Endodermal cell (in vitro differentiated cells): Measurements from ENCODE around the gene GSTT4. TPM values are rescaled to one million over a fixed set of nuclear protein-coding genes. Genes with fewer than 3 reads are reported as not detected.
"Not testable (repeated sequence)": the region's sequence is repeated elsewhere in the genome, so short reads cannot be mapped to it uniquely, and the experiment has no call there.

ENCODE experiments used
- DNase-seq: peaks from one replicate; pipeline ENCODE4 v3.0.0-alpha.2; 2017
- H3K27ac ChIP-seq: 2 replicates; pipeline ENCODE4 v1.5.1; 2013; ENCODE audit warnings: mild to moderate bottlenecking, low read depth, low read length, moderate library complexity
- H3K27me3 ChIP-seq: 2 replicates; pipeline ENCODE4 v1.6.1; 2013; ENCODE audit warnings: mild to moderate bottlenecking, low read length, moderate library complexity; ENCODE audit not compliant: insufficient read depth, control insufficient read depth, poor library complexity, severe bottlenecking
- H3K36me3 ChIP-seq: 2 replicates; pipeline ENCODE4 v1.7.0; 2013; ENCODE audit warnings: mild to moderate bottlenecking, low read length, moderate library complexity; ENCODE audit not compliant: control insufficient read depth, insufficient read depth
- H3K4me1 ChIP-seq: one replicate; pipeline ENCODE4 v1.7.0; 2013; ENCODE audit warnings: low read length; ENCODE audit not compliant: control insufficient read depth, insufficient read depth
- H3K4me3 ChIP-seq: 2 replicates; pipeline ENCODE4 v1.5.1; 2013; ENCODE audit warnings: mild to moderate bottlenecking, low read length, moderate library complexity
- H3K9ac ChIP-seq: 2 replicates; pipeline ENCODE4 v1.6.1; 2013; ENCODE audit warnings: mild to moderate bottlenecking, low read length, moderate library complexity; ENCODE audit not compliant: poor library complexity, severe bottlenecking; ENCODE audit errors: extremely low read depth
- H3K9me3 ChIP-seq: 2 replicates; pipeline ENCODE4 v1.6.1; 2013; ENCODE audit warnings: mild to moderate bottlenecking, low read length, moderate library complexity; ENCODE audit not compliant: control insufficient read depth
- H3K27ac Mint-ChIP-seq: 2 replicates; pipeline ENCODE4 v1.8.0; 2020; ENCODE audit warnings: mixed read lengths
- H3K27me3 Mint-ChIP-seq: 2 replicates; pipeline ENCODE4 v1.8.0; 2021; ENCODE audit warnings: mild to moderate bottlenecking, mixed read lengths; ENCODE audit not compliant: insufficient read depth
- H3K36me3 Mint-ChIP-seq: 2 replicates; pipeline ENCODE4 v1.8.0; 2020; ENCODE audit warnings: low read depth, mixed read lengths
- H3K4me1 Mint-ChIP-seq: 2 replicates; pipeline ENCODE4 v1.8.0; 2020; ENCODE audit warnings: mixed read lengths
- H3K4me3 Mint-ChIP-seq: 2 replicates; pipeline ENCODE4 v1.8.0; 2020; ENCODE audit warnings: mild to moderate bottlenecking, moderate library complexity, mixed read lengths
- H3K9me3 Mint-ChIP-seq: 2 replicates; pipeline ENCODE4 v1.8.0; 2020; ENCODE audit warnings: mild to moderate bottlenecking, mixed read lengths
- CTCF ChIP-seq: fragments of 200-600 bp; sonication (generic); conservative IDR thresholded peaks from 2 replicates; pipeline ENCODE4 v1.5.0; 2021; ENCODE audit warnings: antibody characterized with exemption, mild to moderate bottlenecking
- WGBS, 2 experiments: methylation state at CpG; one replicate each; pipeline versions ENCODE4 v1.1.5 to v1.1.7; 2013; ENCODE audit warnings: missing lambda C conversion rate in 2 of 2, mixed read lengths in 1 of 2; ENCODE audit not compliant: insufficient coverage in 1 of 2, insufficient read length in 1 of 2; 5-methylcytosine and 5-hydroxymethylcytosine counted together
- total RNA-seq, 2 donors: library from RNA; stranded (reverse); fragmentation: NEBNext Ultra II Directional in 1 of 2; extraction: Animal tissue kit (Norgen Biotek cat#: 25700) in 1 of 2; gene quantifications; 2 replicates in 1 of 2; 3 replicates in 1 of 2; pipeline ENCODE4 v1.2.1, GENCODE V29; 2021

Gene GSTT4
- total RNA-seq, 2 donors from 2014 or later = not detected

DNA sequence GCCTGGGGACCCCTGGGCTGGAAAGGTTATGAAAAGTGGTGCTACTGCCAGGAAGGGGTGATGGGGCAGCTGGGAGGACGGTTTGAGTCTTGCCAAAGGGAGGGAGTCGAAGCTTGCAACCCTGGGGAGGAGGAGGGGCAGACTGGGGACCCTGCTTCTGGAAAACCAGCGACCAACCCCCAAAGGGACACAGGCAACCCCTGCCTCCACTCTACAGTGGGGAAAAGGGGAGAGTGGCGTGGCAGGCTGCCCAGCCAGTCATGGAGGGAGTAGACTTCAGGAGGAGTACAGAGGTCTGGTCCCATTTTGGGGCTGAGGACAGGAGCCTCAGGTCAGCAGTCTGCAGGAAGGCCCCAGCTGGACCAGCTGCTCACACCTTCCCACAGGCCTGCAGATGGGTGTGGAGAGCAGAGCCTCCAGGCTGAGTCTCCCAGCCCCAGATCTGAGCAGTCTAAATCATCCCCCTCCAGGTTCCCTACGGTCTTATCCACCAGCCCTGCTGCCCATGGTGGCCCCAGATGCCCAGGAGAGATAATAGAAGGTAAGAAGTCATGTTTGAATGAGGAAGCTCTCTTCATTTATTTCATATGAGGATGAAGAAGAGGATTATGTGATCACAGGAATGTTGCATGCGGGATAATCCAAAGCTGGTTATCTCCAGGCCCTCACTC lies 34.3 kb downstream of the GSTT4 start:
- H3K27me3 ChIP-seq = no peaks in the 10 kb centered on the region
- no peaks in the 10 kb centered on the region for H3K4me1 Mint-ChIP-seq
- WGBS, 2 experiments = 93 to 100% methylated on average over 2 to 6 of the region's 6 CpGs
- no peak overlapping the region for H3K27ac ChIP-seq
- H3K4me3 Mint-ChIP-seq = no peak overlapping the region
- no peak overlapping the region for H3K27ac Mint-ChIP-seq
- TF ChIP-seq CTCF = no peak
- H3K36me3 ChIP-seq = peaks cover 30% of the 10 kb centered on the region
- no peak overlapping the region for H3K4me3 ChIP-seq
- H3K9me3 ChIP-seq = no peaks in the 10 kb centered on the region
- H3K4me1 ChIP-seq = no peaks in the 10 kb centered on the region
- no peak for DNase-seq
- no peaks in the 10 kb centered on the region for H3K27me3 Mint-ChIP-seq
- H3K9ac ChIP-seq = no peak overlapping the region
- H3K36me3 Mint-ChIP-seq = peaks cover 31% of the 10 kb centered on the region
- H3K9me3 Mint-ChIP-seq = no peaks in the 10 kb centered on the region

GRCh38 chr22:23970201-23970641 lies 35.0 kb downstream of the GSTT4 start:
- no peak overlapping the region for H3K4me3 Mint-ChIP-seq
- no peaks in the 10 kb centered on the region for H3K4me1 Mint-ChIP-seq
- no peak overlapping the region for H3K9ac ChIP-seq

GRCh38 chr22:23969071-23969470 lies 36.2 kb downstream of the GSTT4 start:
- no peak for DNase-seq
- no peak overlapping the region for H3K4me3 ChIP-seq
- no peaks in the 10 kb centered on the region for H3K4me1 Mint-ChIP-seq
- H3K36me3 Mint-ChIP-seq = peaks cover 31% of the 10 kb centered on the region
- no peaks in the 10 kb centered on the region for H3K27me3 Mint-ChIP-seq
- no peaks in the 10 kb centered on the region for H3K27me3 ChIP-seq
- WGBS, 2 experiments = 94 to 100% methylated on average over 2 to 3 of the region's 3 CpGs
- H3K4me3 Mint-ChIP-seq = no peak overlapping the region
- no peaks in the 10 kb centered on the region for H3K9me3 ChIP-seq
- H3K36me3 ChIP-seq = peaks cover 30% of the 10 kb centered on the region
- TF ChIP-seq CTCF = no peak
- no peak overlapping the region for H3K27ac ChIP-seq
- no peaks in the 10 kb centered on the region for H3K4me1 ChIP-seq
- no peak overlapping the region for H3K27ac Mint-ChIP-seq
- H3K9ac ChIP-seq = no peak overlapping the region
- H3K9me3 Mint-ChIP-seq = no peaks in the 10 kb centered on the region

More at GRCh38 chr22:23970201-23970641, 35.0 kb downstream of the GSTT4 start:
- no peak overlapping the region for H3K27ac Mint-ChIP-seq
- no peaks in the 10 kb centered on the region for H3K27me3 ChIP-seq
- H3K36me3 Mint-ChIP-seq = peaks cover 31% of the 10 kb centered on the region
- DNase-seq = peak; percentile 37
- H3K4me1 ChIP-seq = no peaks in the 10 kb centered on the region
- H3K27me3 Mint-ChIP-seq = no peaks in the 10 kb centered on the region
- H3K36me3 ChIP-seq = peaks cover 30% of the 10 kb centered on the region
- no peak for TF ChIP-seq CTCF
- H3K9me3 ChIP-seq = no peaks in the 10 kb centered on the region
- no peak overlapping the region for H3K27ac ChIP-seq
- WGBS, 2 experiments = 92 to 100% methylated on average over 5 of the region's 5 CpGs
- H3K9me3 Mint-ChIP-seq = no peaks in the 10 kb centered on the region
- H3K4me3 ChIP-seq = no peak overlapping the region

DNA sequence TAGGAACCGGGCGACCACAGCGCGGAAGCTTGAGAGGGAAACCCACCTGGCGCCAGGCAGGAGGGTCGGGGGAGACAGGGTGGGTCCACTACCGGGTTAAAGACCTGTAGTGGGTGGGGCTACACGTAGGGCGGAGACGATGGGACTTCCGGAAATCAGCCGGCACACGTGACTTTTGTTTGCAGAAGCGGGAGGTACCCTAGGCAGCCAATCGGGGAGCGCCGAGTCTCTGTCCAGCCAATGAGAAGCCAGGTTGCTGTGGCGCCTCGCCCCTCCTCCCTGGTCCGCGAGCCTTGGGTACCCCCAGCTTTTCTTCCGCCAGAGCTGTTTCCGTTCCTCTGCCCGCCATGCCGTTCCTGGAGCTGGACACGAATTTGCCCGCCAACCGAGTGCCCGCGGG lies 38.7 kb downstream of the GSTT4 start, which contains the start of gene DDTL:
TSS of gene DDTL (plus strand) at position 321 of the 400 bp plus-strand sequence. CDS start at position 348, 27 bp downstream.
- H3K4me1 ChIP-seq, H3K27me3 ChIP-seq, H3K4me3 ChIP-seq, H3K27me3 Mint-ChIP-seq, H3K9me3 ChIP-seq, H3K27ac Mint-ChIP-seq, H3K4me1 Mint-ChIP-seq, H3K9me3 Mint-ChIP-seq, H3K4me3 Mint-ChIP-seq, DNase-seq, H3K27ac ChIP-seq, H3K9ac ChIP-seq: not testable (repeated sequence)
- H3K36me3 Mint-ChIP-seq = peaks cover 27% of the 10 kb centered on the region
- H3K36me3 ChIP-seq = peaks cover 26% of the 10 kb centered on the region
- WGBS, 2 experiments = no CpG with 5 or more reads among the region's 30 CpGs

- not testable (repeated sequence) for H3K4me3 ChIP-seq
- H3K36me3 Mint-ChIP-seq = peaks cover 22% of the 10 kb centered on the region
- no CpG with 5 or more reads among the region's 18 CpGs for WGBS, 2 experiments
These were observed 39.2 kb downstream of the GSTT4 start for GRCh38 chr22:23966094-23966493.

More at GRCh38 chr22:23966094-23966493, 39.2 kb downstream of the GSTT4 start:
- H3K27me3 Mint-ChIP-seq, H3K27ac Mint-ChIP-seq, H3K4me3 Mint-ChIP-seq, H3K27ac ChIP-seq, H3K4me1 Mint-ChIP-seq, H3K9me3 Mint-ChIP-seq, DNase-seq, H3K9me3 ChIP-seq, H3K27me3 ChIP-seq, H3K4me1 ChIP-seq, H3K9ac ChIP-seq: not testable (repeated sequence)
- peaks cover 22% of the 10 kb centered on the region for H3K36me3 ChIP-seq
